ENCODE data around the gene NOL3. TPM values are rescaled to one million over a fixed set of nuclear protein-coding genes. Genes with fewer than 3 reads are reported as not detected.

Gene NOL3
- total and polyA plus RNA-seq, 2 of the 13 experiments (the other 11 are each of a cell fraction or from before 2014, with no cell fraction given), result 5.7 to 20.5 TPM

GRCh38 chr16:67170949-67171649, 761 bp downstream of the NOL3 start (continued):
- TF ChIP-seq ZNF883 (CRISPR knock-in tag; IDR thresholded peaks at IDR 0.05; ENCODE audit: not compliant biosample characterization) (no peak), ELK4 (CRISPR knock-in tag; IDR thresholded peaks at IDR 0.05; ENCODE audit: borderline replicate concordance) (0 out of 2 replicates have a peak, but pooled peaks have one; percentile 27), MEIS1 (CRISPR knock-in tag; IDR thresholded peaks at IDR 0.05; ENCODE audit: borderline replicate concordance) (no peak; the same call in 1 of the 2 replicates), ZFX (CRISPR knock-in tag; IDR thresholded peaks at IDR 0.05; ENCODE audit: low read depth) (peak; percentile 51), NAIF1 (CRISPR knock-in tag; IDR thresholded peaks at IDR 0.05; ENCODE audit: borderline replicate concordance) (0 out of 2 replicates have a peak, but pooled peaks have one; percentile 0), RARA (CRISPR knock-in tag; IDR thresholded peaks at IDR 0.05) (peak; percentile 14), HNF4G (IDR thresholded peaks at IDR 0.05; ENCODE audit: borderline replicate concordance, low read depth, low read length) (no peak), HNF4G (CRISPR knock-in tag; IDR thresholded peaks at IDR 0.05; ENCODE audit: borderline replicate concordance, low read depth) (0 out of 2 replicates have a peak, but pooled peaks have one; percentile 14), ZFP91 (CRISPR knock-in tag; IDR thresholded peaks at IDR 0.05; ENCODE audit: borderline replicate concordance) (peak; percentile 46; the same call in 1 of the 2 replicates), ZNF136 (CRISPR knock-in tag; IDR thresholded peaks at IDR 0.05; ENCODE audit: low read depth) (0 out of 2 replicates have a peak, but pooled peaks have one; percentile 44), CHD2 (IDR thresholded peaks at IDR 0.05; ENCODE audit: low read depth, low read length) (no peak), ZNF615 (CRISPR knock-in tag; IDR thresholded peaks at IDR 0.05; ENCODE audit: borderline replicate concordance) (no peak), GRHL1 (CRISPR knock-in tag; conservative IDR thresholded peaks at IDR 0.05) (no peak), ZSCAN12 (CRISPR knock-in tag; IDR thresholded peaks at IDR 0.05) (no peak), ZNF775 (CRISPR knock-in tag; IDR thresholded peaks at IDR 0.05; ENCODE audit: borderline replicate concordance) (peak; percentile 78; the same call in 1 of the 2 replicates), SKIL (CRISPR knock-in tag; IDR thresholded peaks at IDR 0.05; ENCODE audit: borderline replicate concordance) (0 out of 2 replicates have a peak, but pooled peaks have one; percentile 47), FOXM1 (CRISPR knock-in tag; IDR thresholded peaks at IDR 0.05) (no peak), ZBTB7B (CRISPR knock-in tag; IDR thresholded peaks at IDR 0.05) (peak; percentile 79; the same call in 1 of the 2 replicates), ZNF660 (CRISPR knock-in tag; IDR thresholded peaks at IDR 0.05; ENCODE audit: borderline replicate concordance, low read depth) (peak; percentile 50; the same call in 1 of the 2 replicates), IKZF4 (CRISPR knock-in tag; IDR thresholded peaks at IDR 0.05; ENCODE audit: borderline replicate concordance, low read depth, not compliant biosample characterization) (peak; percentile 19), KLF11 (CRISPR knock-in tag; IDR thresholded peaks at IDR 0.05) (0 out of 2 replicates have a peak, but pooled peaks have one; percentile 81), ZNF562 (CRISPR knock-in tag; IDR thresholded peaks at IDR 0.05; ENCODE audit: borderline replicate concordance) (no peak)
